Measurements from ENCODE around the gene ARAP1. TPM values are rescaled to one million over a fixed set of nuclear protein-coding genes. Genes with fewer than 3 reads are reported as not detected.

Gene ARAP1
- total RNA-seq, 1 experiment from 2014 or later: 66.1 TPM

- BruUV-seq (replicated peaks): no TSS peak
- ChIA-PET CTCF (interaction anchor here (0.7 kb wide), 1 partner anchor 445 kb away, joined by 28 read pairs; no protein-coding TSS in a partner anchor), POLR2A (ENCODE audit: low non-redundant PET) (interaction anchor here (0.8 kb wide), 1 partner anchor 46 kb away, joined by 9 read pairs; no protein-coding TSS in a partner anchor)
- intact Hi-C loops (cut with micrococcal nuclease; ENCODE audit: unreplicated experiment): no loop called here
- Histone ChIP-seq H3K27ac (ENCODE audit: low read depth, low read length, poor library complexity, severe bottlenecking) (no peak overlapping the region), H3K4me1 (ENCODE audit: insufficient read depth, low read length, poor library complexity, severe bottlenecking) (peaks cover 6% of the 10 kb centered on the region), H3K36me3 (ENCODE audit: insufficient read depth, low read length, poor library complexity, severe bottlenecking) (no peaks in the 10 kb centered on the region), H3K9me3 (ENCODE audit: low read depth, low read length, poor library complexity, severe bottlenecking) (no peaks in the 10 kb centered on the region), H3K27me3 (replicated peaks; ENCODE audit: insufficient read depth, low read depth, low read length, poor library complexity) (no peaks in the 10 kb centered on the region), H3K4me3 (ENCODE audit: low read depth, low read length, poor library complexity, severe bottlenecking) (no peak overlapping the region)
- TF ChIP-seq EZH2 (IDR thresholded peaks at IDR 0.05; ENCODE audit: borderline replicate concordance, low read depth, low read length, poor library complexity, severe bottlenecking) (no peak), CTCF (conservative IDR thresholded peaks at IDR 0.05; ENCODE audit: low read depth, low read length) (no peak)
- no peak for DNase-seq (ENCODE audit: low spot score)
These were observed 34.4 kb upstream of the ARAP1 start for GRCh38 chr11:72786305-72787215.

DNA sequence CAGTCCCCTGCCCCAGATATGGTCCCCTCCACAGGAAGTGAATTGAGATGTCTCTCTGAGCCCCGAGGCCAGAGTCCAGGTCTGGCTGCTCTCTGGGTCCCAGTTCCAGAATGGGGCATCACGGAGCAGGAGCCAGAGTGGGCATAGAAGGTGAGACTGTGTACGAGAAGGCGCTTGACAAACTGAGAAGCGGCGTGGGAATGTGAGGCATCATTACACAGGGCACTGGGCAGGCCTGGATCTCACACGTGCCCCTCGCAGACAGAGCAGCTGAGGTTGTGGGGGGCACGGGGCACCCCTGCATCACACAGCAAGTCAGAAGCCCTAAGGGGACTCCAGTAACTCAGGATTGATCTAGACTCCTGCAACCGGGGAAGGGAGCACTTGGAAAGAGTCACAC lies 32.5 kb upstream of the ARAP1 start:
- no TSS peak for BruUV-seq (replicated peaks)
- Histone ChIP-seq H3K4me3 (ENCODE audit: low read depth, low read length, poor library complexity, severe bottlenecking) (no peak overlapping the region), H3K36me3 (ENCODE audit: insufficient read depth, low read length, poor library complexity, severe bottlenecking) (no peaks in the 10 kb centered on the region), H3K27ac (ENCODE audit: low read depth, low read length, poor library complexity, severe bottlenecking) (no peak overlapping the region), H3K9me3 (ENCODE audit: low read depth, low read length, poor library complexity, severe bottlenecking) (no peaks in the 10 kb centered on the region), H3K27me3 (replicated peaks; ENCODE audit: insufficient read depth, low read depth, low read length, poor library complexity) (no peaks in the 10 kb centered on the region), H3K4me1 (ENCODE audit: insufficient read depth, low read length, poor library complexity, severe bottlenecking) (peaks cover 14% of the 10 kb centered on the region)
- TF ChIP-seq CTCF (conservative IDR thresholded peaks at IDR 0.05; ENCODE audit: low read depth, low read length): no peak
- no peak for TF ChIP-seq EZH2 (IDR thresholded peaks at IDR 0.05; ENCODE audit: borderline replicate concordance, low read depth, low read length, poor library complexity, severe bottlenecking)
- POLR2A ChIA-PET (ENCODE audit: low non-redundant PET): no interaction called here
- CTCF ChIA-PET: no interaction called here
- no peak for DNase-seq (ENCODE audit: low spot score)
- intact Hi-C loops (cut with micrococcal nuclease; ENCODE audit: unreplicated experiment): no loop called here

- Histone ChIP-seq H3K36me3 (ENCODE audit: insufficient read depth, low read length, poor library complexity, severe bottlenecking) (no peaks in the 10 kb centered on the region), H3K4me1 (ENCODE audit: insufficient read depth, low read length, poor library complexity, severe bottlenecking) (peaks cover 14% of the 10 kb centered on the region), H3K4me3 (ENCODE audit: low read depth, low read length, poor library complexity, severe bottlenecking) (no peak overlapping the region), H3K27me3 (replicated peaks; ENCODE audit: insufficient read depth, low read depth, low read length, poor library complexity) (no peaks in the 10 kb centered on the region), H3K9me3 (ENCODE audit: low read depth, low read length, poor library complexity, severe bottlenecking) (no peaks in the 10 kb centered on the region), H3K27ac (ENCODE audit: low read depth, low read length, poor library complexity, severe bottlenecking) (no peak overlapping the region)
- ChIA-PET POLR2A (ENCODE audit: low non-redundant PET) (no interaction called here), CTCF (interaction anchor here (2.3 kb wide), 1 partner anchor 10 kb away, joined by 8 read pairs; the partner anchor contains the start of gene STARD10)
- TF ChIP-seq EZH2 (IDR thresholded peaks at IDR 0.05; ENCODE audit: borderline replicate concordance, low read depth, low read length, poor library complexity, severe bottlenecking) (no peak), CTCF (conservative IDR thresholded peaks at IDR 0.05; ENCODE audit: low read depth, low read length) (no peak)
- intact Hi-C loops (cut with micrococcal nuclease; ENCODE audit: unreplicated experiment): no loop called here
- no peak for DNase-seq (ENCODE audit: low spot score)
- BruUV-seq (replicated peaks): no TSS peak
These were observed 31.1 kb upstream of the ARAP1 start for GRCh38 chr11:72783144-72783905.

All from A673 (cell line).